ENCODE measurements around the gene MEAK7. TPM values are rescaled to one million over a fixed set of nuclear protein-coding genes. Genes with fewer than 3 reads are reported as not detected.
"Not testable (repeated sequence)": the region's sequence is repeated elsewhere in the genome, so short reads cannot be mapped to it uniquely, and the experiment has no call there.

The MEAK7 gene
- total and polyA plus RNA-seq, 3 donors from 2014 or later, result 11.2 to 20.0 (median 14.3) TPM

- DNase-seq, result no peak
- Histone ChIP-seq H3K36me3 (ENCODE audit: low read depth, missing control alignments) (no peaks in the 10 kb centered on the region), H3K9me3 (no peaks in the 10 kb centered on the region), H3K4me1 (peaks cover 19% of the 10 kb centered on the region), H3K4me3 (no peak overlapping the region), H3K27ac (no peak overlapping the region), H3K27me3 (no peaks in the 10 kb centered on the region)
- 89 to 98% methylated on average over 10 to 14 of the region's 14 CpGs for WGBS, 2 donors
- TF ChIP-seq, protein P1, sequence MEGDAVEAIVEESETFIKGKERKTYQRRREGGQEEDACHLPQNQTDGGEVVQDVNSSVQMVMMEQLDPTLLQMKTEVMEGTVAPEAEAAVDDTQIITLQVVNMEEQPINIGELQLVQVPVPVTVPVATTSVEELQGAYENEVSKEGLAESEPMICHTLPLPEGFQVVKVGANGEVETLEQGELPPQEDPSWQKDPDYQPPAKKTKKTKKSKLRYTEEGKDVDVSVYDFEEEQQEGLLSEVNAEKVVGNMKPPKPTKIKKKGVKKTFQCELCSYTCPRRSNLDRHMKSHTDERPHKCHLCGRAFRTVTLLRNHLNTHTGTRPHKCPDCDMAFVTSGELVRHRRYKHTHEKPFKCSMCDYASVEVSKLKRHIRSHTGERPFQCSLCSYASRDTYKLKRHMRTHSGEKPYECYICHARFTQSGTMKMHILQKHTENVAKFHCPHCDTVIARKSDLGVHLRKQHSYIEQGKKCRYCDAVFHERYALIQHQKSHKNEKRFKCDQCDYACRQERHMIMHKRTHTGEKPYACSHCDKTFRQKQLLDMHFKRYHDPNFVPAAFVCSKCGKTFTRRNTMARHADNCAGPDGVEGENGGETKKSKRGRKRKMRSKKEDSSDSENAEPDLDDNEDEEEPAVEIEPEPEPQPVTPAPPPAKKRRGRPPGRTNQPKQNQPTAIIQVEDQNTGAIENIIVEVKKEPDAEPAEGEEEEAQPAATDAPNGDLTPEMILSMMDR (IDR thresholded peaks at IDR 0.05), result no peak
- TF ChIP-seq POLR2A (IDR thresholded peaks at IDR 0.05), result no peak
- intact Hi-C loops (cut with DNase I; ENCODE audit: low total_unique reads), result no loop called here
Observed at GRCh38 chr16:84524346-84524920, 20.0 kb upstream of the MEAK7 start.

DNA sequence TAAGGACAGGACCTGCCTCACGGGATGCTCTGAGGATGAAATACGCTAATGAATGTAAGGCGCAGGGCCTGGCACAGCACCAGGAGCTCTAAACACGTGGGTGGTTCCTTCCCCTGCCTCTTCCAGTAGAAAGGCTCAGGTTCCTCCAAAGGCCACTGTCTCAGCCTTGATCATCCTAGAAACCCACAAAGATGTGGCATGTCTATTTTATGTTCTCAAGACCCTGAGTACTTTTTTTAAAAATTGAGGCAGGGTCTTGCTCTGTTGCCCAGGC lies 17.0 kb upstream of the MEAK7 start:
- no peak overlapping the region for H3K4me3 ChIP-seq
- H3K27ac ChIP-seq, result no peak overlapping the region
- H3K4me1 ChIP-seq, result peaks cover 1% of the 10 kb centered on the region
- TF ChIP-seq, protein P1 (IDR thresholded peaks at IDR 0.05), result no peak
- TF ChIP-seq POLR2A (IDR thresholded peaks at IDR 0.05), result no peak
- H3K9me3 ChIP-seq, result no peaks in the 10 kb centered on the region
- intact Hi-C loops (cut with DNase I; ENCODE audit: low total_unique reads), result no loop called here
- WGBS, 2 donors, result 52 to 64% methylated on average over 4 of the region's 4 CpGs
- H3K27me3 ChIP-seq, result no peaks in the 10 kb centered on the region
- no peak for DNase-seq
- H3K36me3 ChIP-seq (ENCODE audit: low read depth, missing control alignments), result no peaks in the 10 kb centered on the region

- H3K27ac ChIP-seq, result no peak overlapping the region
- intact Hi-C loops (cut with DNase I; ENCODE audit: low total_unique reads), result no loop called here
- no peak overlapping the region for H3K4me3 ChIP-seq
- H3K9me3 ChIP-seq, result no peaks in the 10 kb centered on the region
- TF ChIP-seq POLR2A (IDR thresholded peaks at IDR 0.05), result no peak
- DNase-seq, result no peak
- WGBS, 2 donors, result 75 to 81% methylated on average over 17 of the region's 17 CpGs
- H3K27me3 ChIP-seq, result no peaks in the 10 kb centered on the region
- H3K4me1 ChIP-seq, result no peaks in the 10 kb centered on the region
- H3K36me3 ChIP-seq (ENCODE audit: low read depth, missing control alignments), result no peaks in the 10 kb centered on the region
Observed at GRCh38 chr16:84520725-84521496, 16.5 kb upstream of the MEAK7 start.

DNA sequence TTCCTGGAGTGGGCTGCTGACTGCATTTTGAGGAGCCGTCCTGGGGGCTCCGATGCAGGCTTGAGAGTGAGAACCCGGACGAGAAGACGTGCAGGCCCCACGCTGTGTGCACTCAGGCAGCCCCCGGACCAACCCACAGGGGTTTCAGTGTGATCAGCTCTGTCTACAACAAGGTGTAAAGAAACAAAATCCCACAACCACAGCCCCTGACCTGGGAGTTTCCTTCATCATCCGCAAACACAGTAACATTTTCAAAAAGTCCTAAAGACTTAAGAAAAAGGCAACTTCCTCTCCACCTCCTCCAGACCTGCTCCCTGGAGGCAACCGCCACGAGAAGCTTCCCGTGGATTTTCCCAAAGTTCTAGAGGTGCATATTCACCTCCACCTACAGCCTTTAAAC lies 15.4 kb upstream of the MEAK7 start:
- intact Hi-C loops (cut with DNase I; ENCODE audit: low total_unique reads), result no loop called here
- 74 to 76% methylated on average over 7 to 11 of the region's 11 CpGs for WGBS, 2 donors
- TF ChIP-seq, protein P1 (IDR thresholded peaks at IDR 0.05), result no peak
- no peak for TF ChIP-seq POLR2A (IDR thresholded peaks at IDR 0.05)
- H3K27me3 ChIP-seq, result no peaks in the 10 kb centered on the region
- no peaks in the 10 kb centered on the region for H3K4me1 ChIP-seq
- no peak for DNase-seq
- H3K4me3 ChIP-seq, result no peak overlapping the region
- no peak overlapping the region for H3K27ac ChIP-seq
- no peaks in the 10 kb centered on the region for H3K36me3 ChIP-seq (ENCODE audit: low read depth, missing control alignments)
- no peaks in the 10 kb centered on the region for H3K9me3 ChIP-seq

DNA sequence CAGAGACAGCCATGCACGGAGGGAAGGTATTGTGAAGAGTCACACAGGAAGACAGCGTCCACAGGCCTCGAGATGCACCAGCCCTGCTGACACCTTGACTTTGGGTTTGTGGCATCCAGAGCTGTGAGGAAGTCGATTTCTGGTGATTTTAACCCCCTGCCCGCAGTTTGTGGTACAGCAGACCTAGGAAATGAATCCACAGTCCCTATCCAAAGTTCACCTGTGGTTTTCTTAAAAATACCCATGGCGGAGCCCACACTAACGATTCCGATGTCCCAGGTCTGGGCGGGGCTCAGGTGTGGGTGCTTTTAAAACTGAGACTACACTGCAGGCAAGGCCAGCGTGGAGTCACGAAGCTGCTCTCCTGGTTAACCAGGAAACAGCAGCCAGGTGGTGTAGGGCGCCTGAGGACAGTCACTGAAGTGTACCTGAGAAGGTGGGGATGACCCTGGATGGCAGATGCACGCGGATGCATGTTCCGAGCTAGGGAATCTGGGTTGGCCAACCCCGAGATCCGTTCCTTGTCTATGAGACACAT lies 14.4 kb upstream of the MEAK7 start:
- no peak overlapping the region for H3K4me3 ChIP-seq
- intact Hi-C loops (cut with DNase I; ENCODE audit: low total_unique reads), result no loop called here
- TF ChIP-seq, protein P1 (IDR thresholded peaks at IDR 0.05), result no peak
- no peak for TF ChIP-seq POLR2A (IDR thresholded peaks at IDR 0.05)

DNA sequence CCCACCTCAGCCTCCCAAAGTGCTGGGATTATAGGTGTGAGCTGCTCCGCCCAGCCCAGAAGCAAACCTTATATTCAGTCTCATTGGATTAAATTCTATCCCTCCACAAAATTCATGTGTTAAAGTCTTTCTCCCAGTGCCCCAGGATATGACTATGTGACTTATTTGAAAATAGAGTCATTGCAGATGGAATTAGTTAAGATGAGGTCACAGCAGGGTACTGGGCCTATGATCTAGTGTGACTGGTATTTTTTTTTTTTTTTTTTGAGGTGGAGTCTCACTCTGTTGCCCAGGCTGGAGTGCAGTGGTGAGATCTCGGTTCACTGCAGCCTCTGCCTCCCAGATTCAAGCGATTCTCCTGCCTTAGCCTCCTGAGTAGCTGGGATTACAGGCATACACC lies 13.8 kb upstream of the MEAK7 start:
- H3K9me3 ChIP-seq; H3K4me1 ChIP-seq; intact Hi-C loops (cut with DNase I; ENCODE audit: low total_unique reads); H3K27ac ChIP-seq; DNase-seq; H3K27me3 ChIP-seq; H3K36me3 ChIP-seq (ENCODE audit: low read depth, missing control alignments); H3K4me3 ChIP-seq: not testable (repeated sequence)
- WGBS, 2 donors, result 96 to 100% methylated on average over 3 of the region's 3 CpGs

More for the DNA sequence above, 14.4 kb upstream of the MEAK7 start:
- DNase-seq, result no peak
- Histone ChIP-seq H3K9me3 (no peaks in the 10 kb centered on the region), H3K27me3 (no peaks in the 10 kb centered on the region), H3K27ac (no peak overlapping the region), H3K4me1 (no peaks in the 10 kb centered on the region), H3K36me3 (ENCODE audit: low read depth, missing control alignments) (no peaks in the 10 kb centered on the region)
- WGBS, 2 donors, result 81 to 91% methylated on average over 17 of the region's 17 CpGs

All from testis (tissue), 3 donors.